ENCODE data around the gene ING1.

The ING1 gene

DNA sequence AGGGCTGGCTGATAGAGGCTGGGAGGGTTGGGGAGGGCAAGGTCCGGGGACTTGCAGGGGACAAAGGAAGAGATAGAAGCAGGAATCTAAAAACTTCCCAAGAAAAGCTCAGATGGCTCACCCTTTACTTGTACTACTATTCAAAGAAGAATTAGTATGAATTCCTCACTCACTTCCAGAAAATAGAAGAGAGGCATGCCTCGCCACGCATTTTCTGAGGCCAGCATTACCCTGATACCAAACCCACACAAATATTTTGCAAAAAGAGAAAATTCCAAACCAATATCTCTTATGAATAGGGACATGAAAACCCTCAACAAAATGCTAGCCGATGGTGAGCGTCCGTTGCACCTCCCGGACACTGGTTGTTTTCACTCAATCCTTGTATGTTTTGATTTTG lies 54.0 kb downstream of the ING1 start:
- H3K9me3 ChIP-seq (ENCODE audit: control insufficient read depth in 5 of 5, low read length in 5 of 5) = no peaks in the 10 kb centered on the region
- H3K36me3 ChIP-seq (ENCODE audit: control insufficient read depth in 5 of 5, insufficient read depth in 5 of 5, low read length in 5 of 5) = no peaks in the 10 kb centered on the region
- H3K4me3 ChIP-seq (ENCODE audit: low read depth in 1 of 5, low read length in 5 of 5) = no peak overlapping the region
- H3K9ac ChIP-seq (ENCODE audit: low read length in 5 of 5) = no peak overlapping the region
- H3K27ac ChIP-seq (ENCODE audit: low read depth, low read length) = no peak overlapping the region
- peaks cover 0 to 6% (median 2%) of the 10 kb centered on the region in 5 donors for H3K27me3 ChIP-seq (ENCODE audit: control insufficient read depth in 5 of 5, insufficient read depth in 4 of 5, low read length in 5 of 5)
- peaks cover 0 to 16% (median 0%) of the 10 kb centered on the region in 5 donors for H3K4me1 ChIP-seq (ENCODE audit: control insufficient read depth in 5 of 5, insufficient read depth in 5 of 5, low read length in 5 of 5)

DNA sequence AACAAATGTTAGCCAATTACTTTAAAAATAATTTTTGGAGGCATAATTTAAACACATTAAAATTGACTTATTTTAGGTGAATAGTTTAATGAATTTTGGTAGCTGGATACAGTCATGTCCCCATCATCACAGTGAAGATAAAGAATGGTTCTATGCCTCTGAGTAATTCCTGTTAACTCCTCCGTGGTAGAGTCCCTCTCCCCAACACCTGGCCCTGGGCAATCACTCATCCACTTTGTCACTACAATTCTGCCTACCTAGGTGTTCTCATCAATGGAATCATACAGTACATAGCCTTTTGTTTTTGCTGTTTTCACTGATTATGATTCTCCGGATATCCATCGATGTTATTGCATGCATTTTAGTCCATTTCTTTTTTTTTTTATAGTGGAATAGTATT lies 55.6 kb downstream of the ING1 start:
- Histone ChIP-seq H3K4me3 (ENCODE audit: low read depth in 1 of 5, low read length in 5 of 5) (no peak overlapping the region), H3K4me1 (ENCODE audit: control insufficient read depth in 5 of 5, insufficient read depth in 5 of 5, low read length in 5 of 5) (peaks cover 0 to 16% (median 0%) of the 10 kb centered on the region in 5 donors), H3K9me3 (ENCODE audit: control insufficient read depth in 5 of 5, low read length in 5 of 5) (no peaks in the 10 kb centered on the region), H3K27me3 (ENCODE audit: control insufficient read depth in 5 of 5, insufficient read depth in 4 of 5, low read length in 5 of 5) (peaks cover 0 to 4% (median 0%) of the 10 kb centered on the region in 5 donors), H3K9ac (ENCODE audit: low read length in 5 of 5) (no peak overlapping the region), H3K27ac (ENCODE audit: low read depth, low read length) (no peak overlapping the region), H3K36me3 (ENCODE audit: control insufficient read depth in 5 of 5, insufficient read depth in 5 of 5, low read length in 5 of 5) (no peaks in the 10 kb centered on the region)

DNA sequence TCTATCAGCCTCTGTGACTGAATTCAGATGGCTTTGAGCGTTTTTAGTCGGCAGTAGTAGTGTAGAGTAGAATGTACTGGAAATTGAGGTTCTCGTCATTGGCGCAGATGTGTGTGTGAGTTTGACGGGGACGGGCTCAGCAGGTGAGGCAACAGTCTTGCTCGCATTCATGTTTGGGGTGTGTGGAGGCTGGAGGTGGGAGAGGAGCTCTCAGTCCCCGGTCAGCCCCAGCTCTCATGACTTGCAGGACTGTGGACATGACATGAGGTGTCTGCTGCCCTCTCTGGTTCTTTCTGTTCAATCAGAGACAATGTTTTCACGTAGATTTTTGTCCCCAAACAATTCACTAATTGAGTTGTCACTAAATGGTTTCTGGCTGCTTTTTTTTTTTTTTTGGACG lies 57.2 kb downstream of the ING1 start:
- peaks cover 0 to 16% (median 0%) of the 10 kb centered on the region in 5 donors for H3K4me1 ChIP-seq (ENCODE audit: control insufficient read depth in 5 of 5, insufficient read depth in 5 of 5, low read length in 5 of 5)
- H3K27me3 ChIP-seq (ENCODE audit: control insufficient read depth in 5 of 5, insufficient read depth in 4 of 5, low read length in 5 of 5) = peaks cover 0 to 4% (median 0%) of the 10 kb centered on the region in 5 donors
- no peak overlapping the region for H3K9ac ChIP-seq (ENCODE audit: low read length in 5 of 5)
- H3K9me3 ChIP-seq (ENCODE audit: control insufficient read depth in 5 of 5, low read length in 5 of 5) = no peaks in the 10 kb centered on the region
- H3K27ac ChIP-seq (ENCODE audit: low read depth, low read length) = no peak overlapping the region
- H3K4me3 ChIP-seq (ENCODE audit: low read depth in 1 of 5, low read length in 5 of 5) = no peak overlapping the region
- H3K36me3 ChIP-seq (ENCODE audit: control insufficient read depth in 5 of 5, insufficient read depth in 5 of 5, low read length in 5 of 5) = no peaks in the 10 kb centered on the region

DNA sequence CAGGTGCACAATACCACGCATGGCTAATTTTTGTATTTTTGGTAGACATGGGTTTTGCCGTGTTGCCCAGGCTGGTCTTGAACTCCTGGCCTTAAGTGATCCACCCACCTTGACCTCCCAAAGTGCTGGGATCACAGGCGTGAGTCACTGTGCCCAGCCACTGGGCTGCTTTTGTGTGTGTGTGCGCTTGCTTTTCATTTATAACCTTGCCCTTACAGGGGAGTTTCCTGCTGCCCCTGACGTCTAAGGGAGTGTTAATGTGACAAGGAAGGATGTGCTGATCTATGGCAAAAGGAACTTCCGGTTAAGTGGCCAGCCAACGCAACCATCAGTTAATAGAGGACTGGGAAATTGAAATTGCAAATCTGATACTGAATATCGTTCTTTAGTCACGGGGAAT lies 57.7 kb downstream of the ING1 start:
- Histone ChIP-seq H3K4me1 (ENCODE audit: control insufficient read depth in 5 of 5, insufficient read depth in 5 of 5, low read length in 5 of 5) (peaks cover 0 to 16% (median 0%) of the 10 kb centered on the region in 5 donors), H3K27me3 (ENCODE audit: control insufficient read depth in 5 of 5, insufficient read depth in 4 of 5, low read length in 5 of 5) (peaks cover 0 to 4% (median 0%) of the 10 kb centered on the region in 5 donors), H3K4me3 (ENCODE audit: low read depth in 1 of 5, low read length in 5 of 5) (no peak overlapping the region), H3K36me3 (ENCODE audit: control insufficient read depth in 5 of 5, insufficient read depth in 5 of 5, low read length in 5 of 5) (no peaks in the 10 kb centered on the region), H3K27ac (ENCODE audit: low read depth, low read length) (no peak overlapping the region), H3K9ac (ENCODE audit: low read length in 5 of 5) (no peak overlapping the region), H3K9me3 (ENCODE audit: control insufficient read depth in 5 of 5, low read length in 5 of 5) (no peaks in the 10 kb centered on the region)

DNA sequence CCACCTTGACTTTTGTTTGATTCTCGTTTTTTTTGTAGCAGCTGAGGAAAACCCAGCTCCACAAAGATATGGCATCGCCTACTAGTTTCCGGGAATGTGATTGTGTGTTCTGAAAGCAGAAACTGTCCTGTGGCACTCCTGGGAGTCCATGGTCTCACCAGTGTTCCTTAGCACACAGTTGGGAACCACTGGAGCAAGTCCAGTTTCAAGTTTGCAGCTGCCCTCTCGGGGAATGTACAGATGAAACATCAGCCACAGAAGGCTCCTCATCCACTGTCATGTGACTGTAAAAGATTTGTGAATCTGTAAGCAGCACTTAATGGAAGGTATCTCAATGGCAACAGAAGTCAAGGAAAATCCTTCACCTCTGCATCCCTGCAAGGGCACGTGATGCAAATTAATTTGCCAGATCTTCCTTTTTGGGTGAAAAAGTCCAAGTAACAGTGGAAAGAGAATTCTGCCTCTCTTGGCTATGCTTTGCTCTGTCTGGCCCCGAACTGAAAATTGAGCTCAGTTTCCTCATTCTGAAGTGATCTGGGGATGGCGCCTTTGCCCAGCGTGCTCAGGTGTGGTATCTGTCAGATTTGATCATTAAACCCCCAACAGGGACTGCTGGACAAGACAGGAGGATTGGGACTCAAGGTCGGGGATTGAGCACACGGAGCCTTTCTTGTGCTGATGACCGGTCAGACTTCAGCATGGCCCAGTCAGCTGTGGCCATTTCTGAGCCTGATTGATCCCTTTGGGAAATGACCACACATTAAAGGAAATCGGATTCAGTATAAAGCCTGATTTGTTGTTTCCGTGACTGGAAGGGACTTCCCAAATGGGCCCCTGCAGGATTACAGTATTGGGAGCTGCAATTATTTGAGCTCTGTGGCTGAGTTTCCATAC lies 58.8 kb downstream of the ING1 start:
- Histone ChIP-seq H3K27ac (ENCODE audit: low read depth, low read length) (peak overlapping the region; percentile 47), H3K4me1 (ENCODE audit: control insufficient read depth in 5 of 5, insufficient read depth in 5 of 5, low read length in 5 of 5) (peaks cover 0 to 16% (median 0%) of the 10 kb centered on the region in 5 donors), H3K36me3 (ENCODE audit: control insufficient read depth in 5 of 5, insufficient read depth in 5 of 5, low read length in 5 of 5) (no peaks in the 10 kb centered on the region), H3K4me3 (ENCODE audit: low read depth in 1 of 5, low read length in 5 of 5) (no peak overlapping the region), H3K9me3 (ENCODE audit: control insufficient read depth in 5 of 5, low read length in 5 of 5) (no peaks in the 10 kb centered on the region), H3K27me3 (ENCODE audit: control insufficient read depth in 5 of 5, insufficient read depth in 4 of 5, low read length in 5 of 5) (peaks cover 0 to 4% (median 0%) of the 10 kb centered on the region in 5 donors), H3K9ac (ENCODE audit: low read length in 5 of 5) (no peak overlapping the region)

Measured in subcutaneous abdominal adipose tissue (tissue), 5 donors.